ENCODE results near the gene MS4A15. TPM values are rescaled to one million over a fixed set of nuclear protein-coding genes. Genes with fewer than 3 reads are reported as not detected.

The MS4A15 gene
- total and polyA plus RNA-seq, 2 experiments from 2014 or later, result not detected

GRCh38 chr11:60785806-60786361 lies 29.2 kb downstream of the MS4A15 start:
- Histone ChIP-seq H3K4me1 (ENCODE audit: insufficient read depth) (peaks cover 12% of the 10 kb centered on the region; the same call in 1 of the 2 replicates), H3K9me3 (ENCODE audit: low read depth) (no peaks in the 10 kb centered on the region), H4K20me1 (ENCODE audit: insufficient read depth) (no peaks in the 10 kb centered on the region), H3K27me3 (replicated peaks; ENCODE audit: insufficient read depth) (peaks cover 14% of the 10 kb centered on the region), H2AFZ (no peak overlapping the region), H3K27ac (no peak overlapping the region), H3K4me3 (no peak overlapping the region), H3K79me2 (ENCODE audit: insufficient read depth) (no peaks in the 10 kb centered on the region), H3K4me2 (ENCODE audit: unreplicated experiment) (no peak overlapping the region), H3K36me3 (ENCODE audit: low read depth) (no peaks in the 10 kb centered on the region), H3K9ac (no peak overlapping the region), H3F3A (ENCODE audit: insufficient read depth) (no peaks in the 10 kb centered on the region), H3K9me2 (ENCODE audit: insufficient read depth) (no peaks in the 10 kb centered on the region)
- DNase-seq, result peak; percentile 78
- TF ChIP-seq EZH2phosphoT487 (IDR thresholded peaks at IDR 0.05; ENCODE audit: insufficient read depth, low read depth) (no peak), EZH2 (IDR thresholded peaks at IDR 0.05; ENCODE audit: insufficient read depth, poor library complexity, severe bottlenecking) (no peak)
- 5 to 8% methylated on average over 8 of the region's 8 CpGs for WGBS, 2 experiments (ENCODE audit: low coverage in 1 of 2, low lambda C conversion rate in 2 of 2, missing lambda C conversion rate in 2 of 2)
- in situ Hi-C loops (cut with MboI), result no loop called here

- in situ Hi-C loops (cut with MboI), result no loop called here
- H3K79me2 ChIP-seq (ENCODE audit: insufficient read depth), result no peaks in the 10 kb centered on the region
- no peaks in the 10 kb centered on the region for H4K20me1 ChIP-seq (ENCODE audit: insufficient read depth)
- WGBS, 2 experiments (ENCODE audit: low coverage in 1 of 2, low lambda C conversion rate in 2 of 2, missing lambda C conversion rate in 2 of 2), result 27% methylated on average over 15 of the region's 15 CpGs
- H3K27me3 ChIP-seq (replicated peaks; ENCODE audit: insufficient read depth), result peaks cover 18% of the 10 kb centered on the region
- H3K27ac ChIP-seq, result no peak overlapping the region
- H3K4me2 ChIP-seq (ENCODE audit: unreplicated experiment), result peak overlapping the region; percentile 13
- peaks cover 12% of the 10 kb centered on the region; the same call in 1 of the 2 replicates for H3K4me1 ChIP-seq (ENCODE audit: insufficient read depth)
- H3K4me3 ChIP-seq, result no peak overlapping the region
- no peaks in the 10 kb centered on the region for H3F3A ChIP-seq (ENCODE audit: insufficient read depth)
- no peak for TF ChIP-seq EZH2 (IDR thresholded peaks at IDR 0.05; ENCODE audit: insufficient read depth, poor library complexity, severe bottlenecking)
- H3K36me3 ChIP-seq (ENCODE audit: low read depth), result no peaks in the 10 kb centered on the region
- no peaks in the 10 kb centered on the region for H3K9me3 ChIP-seq (ENCODE audit: low read depth)
- DNase-seq, result peak; percentile 82
- H2AFZ ChIP-seq, result no peak overlapping the region
- no peaks in the 10 kb centered on the region for H3K9me2 ChIP-seq (ENCODE audit: insufficient read depth)
- no peak overlapping the region for H3K9ac ChIP-seq
Measured at GRCh38 chr11:60786811-60787567, 30.3 kb downstream of the MS4A15 start.

- H3K79me2 ChIP-seq (ENCODE audit: insufficient read depth), result no peaks in the 10 kb centered on the region
- no peaks in the 10 kb centered on the region for H3K36me3 ChIP-seq (ENCODE audit: low read depth)
- H3K27me3 ChIP-seq (replicated peaks; ENCODE audit: insufficient read depth), result peaks cover 22% of the 10 kb centered on the region
- DNase-seq, result no peak
- H3F3A ChIP-seq (ENCODE audit: insufficient read depth), result no peaks in the 10 kb centered on the region
- H3K27ac ChIP-seq, result no peak overlapping the region
- WGBS, 2 experiments (ENCODE audit: low coverage in 1 of 2, low lambda C conversion rate in 2 of 2, missing lambda C conversion rate in 2 of 2), result 81 to 87% methylated on average over 7 of the region's 7 CpGs
- H3K9me3 ChIP-seq (ENCODE audit: low read depth), result no peaks in the 10 kb centered on the region
- no peaks in the 10 kb centered on the region for H3K9me2 ChIP-seq (ENCODE audit: insufficient read depth)
- TF ChIP-seq EZH2 (IDR thresholded peaks at IDR 0.05; ENCODE audit: insufficient read depth, poor library complexity, severe bottlenecking) (no peak), EZH2phosphoT487 (IDR thresholded peaks at IDR 0.05; ENCODE audit: insufficient read depth, low read depth) (no peak)
- H2AFZ ChIP-seq, result no peak overlapping the region
- H3K4me1 ChIP-seq (ENCODE audit: insufficient read depth), result peaks cover 12% of the 10 kb centered on the region; the same call in 1 of the 2 replicates
- H4K20me1 ChIP-seq (ENCODE audit: insufficient read depth), result no peaks in the 10 kb centered on the region
- H3K4me2 ChIP-seq (ENCODE audit: unreplicated experiment), result no peak overlapping the region
- in situ Hi-C loops (cut with MboI), result no loop called here
- no peak overlapping the region for H3K9ac ChIP-seq
- H3K4me3 ChIP-seq, result no peak overlapping the region
Measured at GRCh38 chr11:60788401-60789125, 31.9 kb downstream of the MS4A15 start.

GRCh38 chr11:60790726-60791125 lies 34.1 kb downstream of the MS4A15 start:
- Histone ChIP-seq H2AFZ (no peak overlapping the region), H3K4me2 (ENCODE audit: unreplicated experiment) (no peak overlapping the region), H3K27ac (no peak overlapping the region), H3K9ac (no peak overlapping the region), H3K9me2 (ENCODE audit: insufficient read depth) (no peaks in the 10 kb centered on the region), H3K27me3 (replicated peaks; ENCODE audit: insufficient read depth) (peaks cover 23% of the 10 kb centered on the region), H3K4me1 (ENCODE audit: insufficient read depth) (peaks cover 12% of the 10 kb centered on the region; the same call in 1 of the 2 replicates), H3F3A (ENCODE audit: insufficient read depth) (no peaks in the 10 kb centered on the region), H3K4me3 (no peak overlapping the region), H4K20me1 (ENCODE audit: insufficient read depth) (no peaks in the 10 kb centered on the region), H3K9me3 (ENCODE audit: low read depth) (no peaks in the 10 kb centered on the region), H3K79me2 (ENCODE audit: insufficient read depth) (no peaks in the 10 kb centered on the region), H3K36me3 (ENCODE audit: low read depth) (no peaks in the 10 kb centered on the region)
- 62 to 63% methylated on average over 3 of the region's 3 CpGs for WGBS, 2 experiments (ENCODE audit: low coverage in 1 of 2, low lambda C conversion rate in 2 of 2, missing lambda C conversion rate in 2 of 2)
- in situ Hi-C loops (cut with MboI), result no loop called here
- TF ChIP-seq EZH2 (IDR thresholded peaks at IDR 0.05; ENCODE audit: insufficient read depth, poor library complexity, severe bottlenecking), result no peak
- TF ChIP-seq EZH2phosphoT487 (IDR thresholded peaks at IDR 0.05; ENCODE audit: insufficient read depth, low read depth), result no peak
- no peak for DNase-seq
